GM12892 (cell line): ENCODE measurements around the gene AOPEP.

Source experiments
- DNase-seq: peaks from one replicate; pipeline ENCODE4 v3.0.0; 2011; ENCODE audit not compliant: insufficient read length
- FAIRE-seq: peaks from 2 replicates; lab custom pipeline; 2011; peaks lifted over from hg19 to GRCh38; lab: Jason Lieb, UNC
- POLR2A ChIP-seq: IDR thresholded peaks from 2 replicates; pipeline ENCODE4 v1.6.1; 2011; ENCODE audit warnings: low read depth, low read length, control low read depth
- POLR2AphosphoS5 ChIP-seq: IDR thresholded peaks from 2 replicates; pipeline ENCODE4 v1.6.1; 2011; ENCODE audit warnings: low read depth, low read length, control low read depth
- TAF1 ChIP-seq: IDR thresholded peaks from 2 replicates; pipeline ENCODE4 v1.6.1; 2011; ENCODE audit warnings: low read depth, mild to moderate bottlenecking, control low read depth, low read length, borderline replicate concordance

Gene AOPEP

DNA sequence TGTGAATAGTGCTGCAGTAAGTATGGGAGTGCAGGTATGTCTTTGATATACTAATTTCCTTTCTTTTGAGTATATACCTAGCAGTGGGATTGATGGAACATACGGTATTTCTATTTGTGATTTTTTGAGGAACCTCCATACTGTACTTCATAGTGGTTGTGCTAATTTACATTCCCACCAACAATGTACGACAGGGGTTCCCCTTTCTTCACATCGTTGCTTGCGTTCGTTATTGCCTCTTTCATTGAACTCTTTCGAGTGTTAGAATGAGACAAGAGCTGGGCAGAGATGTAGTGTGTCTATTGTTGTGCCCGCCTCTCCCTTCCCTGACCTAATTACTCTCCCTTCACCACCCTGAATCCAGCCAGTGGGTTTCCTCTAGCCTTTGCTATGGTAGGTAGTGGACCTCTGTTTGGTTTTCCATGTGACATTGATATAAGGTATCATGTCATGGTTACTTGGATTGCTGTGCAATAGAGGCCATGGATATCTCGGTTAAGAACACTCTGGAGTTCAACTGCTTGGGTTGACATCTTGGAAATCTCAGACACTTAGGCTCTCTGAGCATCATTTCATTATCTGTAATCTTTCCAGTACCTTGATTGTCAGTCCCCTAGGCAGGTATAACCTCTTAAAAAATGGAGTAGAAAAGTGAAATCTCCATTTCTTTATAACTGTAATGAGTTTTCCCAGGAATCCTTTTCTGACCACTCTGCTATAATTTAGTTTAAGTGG lies 19.5 kb downstream of the AOPEP start:
- DNase-seq (no peak), FAIRE-seq (no peak)
- TF ChIP-seq TAF1 (no peak), POLR2AphosphoS5 (no peak), POLR2A (no peak)

DNA sequence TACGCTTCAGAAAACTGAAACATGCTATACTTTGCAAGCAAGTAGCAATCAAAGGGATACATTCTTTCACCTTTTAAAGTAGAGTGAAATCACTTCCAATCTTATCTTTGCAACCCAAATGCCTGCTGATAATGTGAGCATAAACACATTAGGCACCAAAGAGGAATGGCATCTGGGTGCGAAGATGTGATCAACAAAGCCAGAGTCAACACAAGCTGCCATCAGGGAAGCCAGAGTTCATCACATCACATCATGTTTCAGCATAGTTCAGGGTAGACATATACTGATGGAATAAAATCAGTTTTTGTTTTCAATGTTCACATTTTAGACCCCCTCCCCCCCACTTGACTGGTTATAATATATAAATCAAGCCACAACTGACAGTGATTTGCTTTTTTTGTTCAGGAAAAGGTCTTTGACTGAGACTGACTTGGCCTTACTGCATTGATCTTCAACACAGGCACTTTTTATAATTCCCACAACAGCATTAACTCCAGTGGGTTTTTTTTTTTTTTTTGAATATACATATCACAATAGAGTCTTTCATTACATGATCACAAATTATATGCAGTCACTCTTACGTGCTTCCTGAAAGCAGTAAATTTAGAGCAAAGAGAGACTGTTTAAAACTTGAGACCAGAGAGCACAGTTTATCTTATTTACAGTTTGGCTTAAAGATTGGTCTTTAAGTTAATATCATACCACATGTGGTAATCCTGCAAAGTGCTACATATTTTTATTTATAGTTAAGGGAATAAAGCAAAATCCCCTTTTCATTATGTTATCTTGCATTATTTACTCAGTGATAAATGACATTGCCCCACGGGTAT lies 20.3 kb downstream of the AOPEP start:
- TF ChIP-seq POLR2AphosphoS5: no peak
- TF ChIP-seq POLR2A: no peak
- TF ChIP-seq TAF1: no peak
- FAIRE-seq (no peak), DNase-seq (no peak)

DNA sequence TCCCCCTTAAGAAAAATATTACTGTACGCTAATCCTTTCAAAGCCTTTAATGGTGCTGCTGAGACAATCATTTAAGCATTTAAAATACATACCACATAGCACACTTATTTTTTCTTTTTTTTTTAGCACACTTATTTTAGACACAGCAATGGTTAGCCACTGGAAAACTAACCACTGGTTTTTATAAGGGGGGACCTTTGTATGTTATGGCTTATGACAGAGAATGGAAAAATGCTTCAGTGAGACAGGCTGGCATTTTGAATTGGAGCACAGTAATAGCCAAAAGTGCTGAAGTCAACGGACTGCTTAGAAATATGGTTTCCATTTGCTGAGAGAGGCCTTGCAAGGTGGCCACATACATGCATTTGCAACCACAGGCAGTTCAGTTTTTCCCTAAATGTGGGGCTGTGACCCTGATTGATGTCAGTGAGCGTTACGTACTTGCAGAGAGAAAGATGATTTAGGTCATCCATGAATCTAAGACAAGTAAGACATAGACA lies 28.5 kb downstream of the AOPEP start:
- TF ChIP-seq POLR2AphosphoS5 (no peak), POLR2A (no peak), TAF1 (no peak)

DNA sequence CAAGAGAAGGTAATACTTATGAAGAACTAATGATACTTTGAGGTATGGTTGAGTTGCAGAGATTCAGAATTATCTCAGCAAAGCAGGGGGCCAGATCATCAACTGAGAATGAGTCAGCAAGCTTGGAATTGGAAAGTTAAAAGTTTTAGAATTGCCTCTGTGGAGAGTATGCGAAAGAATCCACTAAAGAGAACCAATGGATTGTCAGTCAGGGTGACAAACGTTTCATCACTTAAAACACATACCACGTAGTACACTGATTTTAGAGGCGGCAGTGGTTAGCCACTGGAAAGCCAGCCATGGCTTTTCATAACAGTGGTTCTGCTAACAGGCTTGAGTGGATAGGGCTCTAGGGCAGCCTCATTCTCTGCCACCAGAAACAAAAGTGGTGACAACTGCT lies 30.7 kb downstream of the AOPEP start:
- DNase-seq (no peak), FAIRE-seq (no peak)
- TF ChIP-seq TAF1 (no peak), POLR2A (no peak), POLR2AphosphoS5 (no peak)

More for the DNA sequence above, 28.5 kb downstream of the AOPEP start:
- DNase-seq (no peak), FAIRE-seq (no peak)

DNA sequence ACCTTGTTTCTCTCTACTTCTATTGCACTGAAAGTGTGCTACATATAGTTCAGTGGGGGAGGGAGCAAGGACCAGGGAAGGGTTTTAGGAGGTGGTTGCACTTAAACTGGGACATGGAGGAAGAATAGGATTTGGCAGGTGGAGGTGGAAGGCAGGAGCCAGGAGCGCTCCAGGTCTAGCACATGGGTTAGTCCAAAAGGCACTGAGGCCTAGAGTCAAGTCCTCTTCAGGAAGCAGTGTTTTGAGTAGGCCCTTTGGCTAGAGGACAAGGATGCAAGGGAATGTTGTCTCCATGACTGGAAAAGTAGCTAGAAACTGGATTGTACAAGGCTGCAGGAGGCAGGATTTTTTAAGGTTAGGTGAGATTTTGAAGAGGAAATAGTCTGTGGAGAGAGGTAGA lies 31.5 kb downstream of the AOPEP start:
- FAIRE-seq: no peak
- no peak for TF ChIP-seq POLR2A
- no peak for TF ChIP-seq TAF1
- no peak for TF ChIP-seq POLR2AphosphoS5
- no peak for DNase-seq

DNA sequence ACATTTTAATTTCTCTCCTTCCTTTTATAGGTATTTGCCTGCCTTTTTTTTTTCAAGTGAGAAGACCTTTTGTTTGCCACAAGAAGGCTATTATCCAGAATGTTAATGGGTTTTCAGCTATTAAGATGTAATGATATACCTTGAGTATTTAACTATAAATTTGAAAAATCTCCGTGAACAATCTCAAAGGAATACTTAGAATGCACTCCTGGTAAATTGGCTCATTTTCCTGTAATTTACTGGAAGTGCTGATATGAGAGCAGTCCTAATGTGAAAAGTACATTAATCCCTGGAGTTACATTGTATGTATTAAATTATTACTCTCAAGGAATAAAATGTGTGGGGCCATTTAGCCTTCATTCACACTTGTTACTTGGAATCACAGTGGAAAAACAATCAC lies 32.4 kb downstream of the AOPEP start:
- DNase-seq (no peak), FAIRE-seq (no peak)
- TF ChIP-seq TAF1: no peak
- TF ChIP-seq POLR2AphosphoS5: no peak
- TF ChIP-seq POLR2A: no peak

DNA sequence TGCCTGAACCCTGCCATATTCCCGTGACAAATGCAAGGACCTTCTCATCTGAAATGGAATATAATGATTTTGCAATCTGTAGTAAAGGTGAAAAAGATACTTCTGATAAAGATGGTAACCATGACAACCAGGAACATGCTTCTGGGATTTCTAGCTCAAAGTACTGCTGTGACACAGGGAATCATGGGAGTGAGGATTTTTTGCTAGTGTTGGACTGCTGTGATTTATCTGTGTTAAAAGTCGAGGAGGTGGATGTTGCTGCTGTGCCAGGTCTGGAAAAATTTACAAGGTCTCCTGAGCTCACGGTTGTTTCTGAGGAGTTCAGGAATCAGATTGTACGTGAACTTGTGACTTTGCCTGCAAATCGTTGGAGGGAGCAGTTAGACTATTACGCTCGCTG lies 33.5 kb downstream of the AOPEP start:
- FAIRE-seq (no peak), DNase-seq (no peak)
- TF ChIP-seq POLR2AphosphoS5: no peak
- no peak for TF ChIP-seq POLR2A

DNA sequence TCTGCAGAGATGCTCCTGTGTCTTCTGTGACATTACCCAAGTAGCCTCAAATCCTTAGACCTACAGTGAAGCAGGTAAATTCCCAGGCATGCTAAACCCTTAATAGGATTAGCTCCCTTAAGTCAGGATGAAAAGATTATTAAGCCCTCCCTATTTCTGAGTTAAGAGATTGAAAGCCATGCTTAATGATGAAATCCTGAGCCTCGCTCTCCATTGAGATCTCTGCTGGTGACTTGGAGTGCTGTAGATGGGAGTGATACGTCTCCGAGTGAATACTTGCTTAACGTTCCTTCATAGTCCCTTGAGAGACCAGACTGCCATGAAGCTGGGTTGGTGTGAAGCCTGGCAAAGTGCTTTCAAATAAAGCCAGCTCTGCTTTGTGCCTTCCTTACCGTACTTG lies 34.2 kb downstream of the AOPEP start:
- DNase-seq: no peak
- FAIRE-seq: no peak
- no peak for TF ChIP-seq POLR2AphosphoS5
- no peak for TF ChIP-seq POLR2A
- no peak for TF ChIP-seq TAF1

DNA sequence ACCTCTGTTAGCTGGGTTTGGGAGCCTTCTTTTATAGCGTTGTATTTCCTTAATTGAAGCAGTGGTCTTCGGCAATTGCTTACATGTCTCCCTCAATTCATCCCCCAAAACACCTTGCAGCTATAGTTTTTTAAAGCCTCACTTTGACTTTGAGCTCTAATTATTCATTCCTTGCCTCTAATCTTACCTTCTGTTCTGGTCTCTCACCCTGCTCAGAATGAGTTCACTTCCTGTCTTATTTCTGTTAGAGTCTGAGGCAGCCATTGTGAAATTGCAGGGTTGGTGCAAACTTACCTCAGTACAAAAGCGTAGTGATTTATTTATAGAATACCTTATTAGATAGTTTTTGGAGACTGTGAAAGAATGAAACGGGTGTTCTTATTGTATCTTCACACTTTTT lies 35.0 kb downstream of the AOPEP start:
- no peak for DNase-seq
- no peak for TF ChIP-seq TAF1
- TF ChIP-seq POLR2AphosphoS5: no peak
- TF ChIP-seq POLR2A: no peak
- no peak for FAIRE-seq

DNA sequence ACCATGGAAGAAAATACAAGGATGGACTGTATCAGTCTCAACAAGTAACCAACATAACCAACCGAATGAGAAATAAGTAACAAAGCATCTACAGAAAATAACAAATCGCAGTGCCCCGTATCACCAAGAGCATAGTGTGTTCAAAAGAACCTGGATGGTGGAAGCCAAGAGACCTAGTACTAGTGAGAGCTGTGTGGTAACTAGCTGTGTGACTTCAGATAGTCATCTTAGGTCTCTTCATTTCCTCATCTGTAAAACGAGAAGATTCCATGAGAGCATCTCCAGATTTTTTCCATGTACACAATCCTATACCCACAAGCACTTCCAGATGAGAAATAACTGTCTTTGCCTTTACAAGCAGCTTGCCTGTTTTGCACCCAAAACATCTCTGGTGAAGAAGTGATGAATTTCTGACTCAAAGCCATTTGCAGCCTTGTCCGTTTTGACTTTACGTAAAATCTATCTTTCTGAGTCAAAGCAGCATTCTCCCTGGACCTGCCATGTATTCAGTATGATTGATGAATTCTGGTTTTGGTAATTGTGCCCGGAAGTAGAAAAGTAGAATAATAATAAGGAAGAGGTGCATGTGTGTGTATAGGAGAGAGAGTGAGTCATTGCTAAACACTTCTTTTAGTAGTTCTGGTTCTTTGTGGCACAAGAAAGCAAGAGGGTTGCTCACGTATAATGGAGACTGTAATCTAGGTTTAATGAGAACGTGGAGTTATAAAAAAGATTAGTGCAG lies 41.0 kb downstream of the AOPEP start:
- DNase-seq (no peak), FAIRE-seq (peak; percentile 24)
- no peak for TF ChIP-seq POLR2AphosphoS5
- no peak for TF ChIP-seq TAF1
- TF ChIP-seq POLR2A: no peak

DNA sequence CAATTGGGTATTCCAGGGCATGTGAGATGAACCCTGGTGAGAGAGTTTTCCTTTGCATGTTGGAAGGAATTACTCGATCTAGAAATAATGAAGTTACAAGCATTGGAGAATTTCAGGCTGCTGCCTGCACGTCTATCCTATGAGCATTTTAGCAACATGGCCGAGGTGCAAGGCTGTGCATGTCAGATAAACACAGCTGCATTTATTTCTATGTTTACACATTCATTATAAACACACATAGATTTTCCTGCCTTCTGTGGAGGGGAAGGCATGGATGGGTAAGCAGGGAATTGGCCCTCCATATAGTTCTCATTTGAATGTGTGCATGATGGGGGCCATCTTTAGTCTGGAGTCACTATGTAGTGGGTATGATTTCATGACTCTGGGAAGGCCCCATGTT lies 42.3 kb downstream of the AOPEP start:
- DNase-seq (no peak), FAIRE-seq (no peak)

More for the DNA sequence above, 42.3 kb downstream of the AOPEP start:
- no peak for TF ChIP-seq POLR2AphosphoS5
- TF ChIP-seq TAF1: no peak
- no peak for TF ChIP-seq POLR2A
